K562 (cell line): ENCODE measurements around the gene ANKRD23. TPM values are rescaled to one million over a fixed set of nuclear protein-coding genes. Genes with fewer than 3 reads are reported as not detected.
A peak's percentile ranks its signal among the peaks of the same experiment; 100 is the strongest.

Experiments
- ATF1 ChIP-seq, 2 experiments: fragments of 450-650 bp in 1 of 2; IDR thresholded peaks; 2 replicates each; pipeline ENCODE4 v1.6.1; 2016; ENCODE audit warnings: missing compliant biosample characterization in 1 of 2, missing genetic modification characterization in 1 of 2
- ERF ChIP-seq: fragments of 450-650 bp; formaldehyde crosslinking; IDR thresholded peaks from 2 replicates; pipeline ENCODE4 v1.4.0; 2020; ENCODE audit warnings: mild to moderate bottlenecking, mixed read lengths
- GATAD2B ChIP-seq: fragments of 450-650 bp; IDR thresholded peaks from 2 replicates; pipeline ENCODE4 v1.6.1; 2017; ENCODE audit warnings: mild to moderate bottlenecking, borderline replicate concordance
- HDAC2 ChIP-seq: fragments of 450-650 bp; IDR thresholded peaks from 2 replicates; pipeline ENCODE4 v1.6.1; 2016; ENCODE audit warnings: mild to moderate bottlenecking
- KHSRP ChIP-seq: fragments of 450-650 bp; IDR thresholded peaks from 2 replicates; pipeline ENCODE4 v1.6.1; 2017
- MAZ ChIP-seq, 2 experiments: fragments of 450-650 bp in 1 of 2; sonication (generic) in 1 of 2; formaldehyde crosslinking; IDR thresholded peaks in 1 of 2; conservative IDR thresholded peaks in 1 of 2; 2 replicates each; pipeline versions ENCODE4 v1.4.0 to v1.5.0; 2020; ENCODE audit warnings: mild to moderate bottlenecking in 1 of 2, missing genetic modification reagents in 1 of 2
- POLR2G ChIP-seq: fragments of 200-400 bp; formaldehyde crosslinking; IDR thresholded peaks from 2 replicates; pipeline ENCODE4 v1.6.1; 2017; ENCODE audit warnings: low read depth, mild to moderate bottlenecking, antibody characterized with exemption, low read length, moderate library complexity
- RNF219 ChIP-seq: fragments of 250-450 bp; sonication (Bioruptor Pico); IDR thresholded peaks from 2 replicates; pipeline ENCODE4 v1.5.0; 2022; ENCODE audit warnings: mild to moderate bottlenecking
- TRIM25 ChIP-seq: fragments of 450-650 bp; IDR thresholded peaks from 2 replicates; pipeline ENCODE4 v1.7.0; 2016; ENCODE audit warnings: borderline replicate concordance
- ZNF589 ChIP-seq: fragments of 200-800 bp; sonication (Bioruptor generic); IDR thresholded peaks from 2 replicates; pipeline ENCODE4 v1.6.1; 2016; ENCODE audit warnings: low read depth, missing genetic modification characterization, missing compliant biosample characterization
- polyA plus RNA-seq, 8 experiments: library from polyadenylated mRNA; depleted of rRNA in 4 of 8; stranded (reverse) in 5 of 8; unstranded in 3 of 8; fragments of >200 nt; fragmentation: Nextera tagmentation in 2 of 8; fragmentation: Illumina TruSeq in 1 of 8; extraction: Ambion mirVana in 2 of 8; extraction: Trizol in 1 of 8; gene quantifications; 2 replicates each; pipeline versions ENCODE4 v1.2.1 to v1.2.3, GENCODE V29; 2011 to 2014; ENCODE audit warnings: inconsistent platforms in 1 of 8, missing spikeins in 1 of 8
- total RNA-seq, 7 experiments: library from RNA; depleted of rRNA in 6 of 7; stranded (reverse); fragments of >200 nt in 6 of 7; fragmentation: Illumina TruSeq in 2 of 7; extraction: Trizol in 2 of 7; gene quantifications; 2 replicates each; pipeline versions ENCODE4 v1.2.1 to v1.2.3, GENCODE V29; 2011 to 2021; ENCODE audit warnings: low replicate concordance in 1 of 7
- TF ChIP-seq, protein P1 (sequence below): sonication (generic); formaldehyde crosslinking; IDR thresholded peaks from 2 replicates; pipeline ENCODE4 v1.8.0; 2022; ENCODE audit warnings: mild to moderate bottlenecking, low read depth, missing genetic modification reagents
- TF ChIP-seq, protein P2 (sequence below): IDR thresholded peaks from 3 replicates; pipeline ENCODE4 v1.6.1; 2011; ENCODE audit warnings: borderline replicate concordance, mild to moderate bottlenecking; ENCODE audit not compliant: insufficient read length, insufficient read depth
- TF ChIP-seq, protein P3 (sequence below): fragments of 250-450 bp; sonication (Bioruptor Pico); IDR thresholded peaks from 2 replicates; pipeline ENCODE4 v1.9.0; 2021; ENCODE audit warnings: mild to moderate bottlenecking, inconsistent platforms

Gene ANKRD23
- total and polyA plus RNA-seq, 9 of the 15 experiments (the other 6 are each of a cell fraction or from before 2014, with no cell fraction given) = 0.32 to 4.8 (median 2.8) TPM

DNA sequence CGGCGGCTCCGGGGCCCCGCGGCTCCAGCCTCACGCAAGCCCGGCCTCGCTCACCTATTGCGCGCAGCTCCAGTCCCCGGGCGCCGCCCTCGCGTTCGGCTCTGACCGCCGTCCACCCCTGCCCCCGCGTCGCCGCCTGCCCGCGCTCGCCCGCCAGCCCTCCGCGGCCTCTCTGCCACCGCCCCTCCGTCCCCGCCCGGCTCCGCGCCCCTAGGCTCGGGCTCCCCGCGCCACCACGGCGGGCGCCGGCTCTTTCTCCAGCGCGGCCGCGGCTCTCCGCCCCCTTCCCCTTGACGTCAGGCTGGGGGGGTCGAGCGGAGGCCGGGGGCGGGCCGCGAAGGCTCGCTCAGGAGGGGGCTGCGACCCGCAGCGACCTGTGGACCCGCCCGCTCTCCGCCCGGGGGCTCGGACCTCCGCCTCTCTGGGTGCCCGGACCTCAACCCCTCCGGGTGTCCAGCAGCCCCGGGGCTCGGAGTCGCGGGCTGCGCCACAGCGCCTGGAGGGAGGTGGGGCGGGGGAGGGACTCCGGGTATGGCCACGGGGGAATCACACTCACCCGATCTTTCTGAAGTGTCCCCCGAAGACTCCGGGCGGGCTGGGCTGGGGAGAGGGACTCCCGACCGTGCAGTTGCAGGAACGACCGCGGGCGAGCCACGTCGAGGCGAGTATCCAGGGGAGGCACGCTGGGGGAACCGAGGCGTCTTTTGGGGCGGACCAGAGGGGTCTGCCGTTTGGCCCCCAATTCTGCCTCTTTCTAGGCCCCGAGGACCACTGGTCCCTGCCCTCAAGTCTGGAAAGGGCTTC is 26.2 kb upstream of the ANKRD23 start, which contains the start of gene SEMA4C (continued):
- TF ChIP-seq, protein P1, sequence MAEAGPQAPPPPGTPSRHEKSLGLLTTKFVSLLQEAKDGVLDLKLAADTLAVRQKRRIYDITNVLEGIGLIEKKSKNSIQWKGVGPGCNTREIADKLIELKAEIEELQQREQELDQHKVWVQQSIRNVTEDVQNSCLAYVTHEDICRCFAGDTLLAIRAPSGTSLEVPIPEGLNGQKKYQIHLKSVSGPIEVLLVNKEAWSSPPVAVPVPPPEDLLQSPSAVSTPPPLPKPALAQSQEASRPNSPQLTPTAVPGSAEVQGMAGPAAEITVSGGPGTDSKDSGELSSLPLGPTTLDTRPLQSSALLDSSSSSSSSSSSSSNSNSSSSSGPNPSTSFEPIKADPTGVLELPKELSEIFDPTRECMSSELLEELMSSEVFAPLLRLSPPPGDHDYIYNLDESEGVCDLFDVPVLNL = no peak
- no peak for TF ChIP-seq RNF219 (CRISPR knock-in tag)
- TF ChIP-seq HDAC2 = no peak
- TF ChIP-seq, protein P2, sequence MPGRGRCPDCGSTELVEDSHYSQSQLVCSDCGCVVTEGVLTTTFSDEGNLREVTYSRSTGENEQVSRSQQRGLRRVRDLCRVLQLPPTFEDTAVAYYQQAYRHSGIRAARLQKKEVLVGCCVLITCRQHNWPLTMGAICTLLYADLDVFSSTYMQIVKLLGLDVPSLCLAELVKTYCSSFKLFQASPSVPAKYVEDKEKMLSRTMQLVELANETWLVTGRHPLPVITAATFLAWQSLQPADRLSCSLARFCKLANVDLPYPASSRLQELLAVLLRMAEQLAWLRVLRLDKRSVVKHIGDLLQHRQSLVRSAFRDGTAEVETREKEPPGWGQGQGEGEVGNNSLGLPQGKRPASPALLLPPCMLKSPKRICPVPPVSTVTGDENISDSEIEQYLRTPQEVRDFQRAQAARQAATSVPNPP = no peak
- TF ChIP-seq ZNF589 (CRISPR knock-in tag) = no peak
- TF ChIP-seq TRIM25 = no peak
- 0 out of 2 replicates have a peak, but pooled peaks have one; percentile 68 for TF ChIP-seq GATAD2B
- peak; percentile 70 to 95 for TF ChIP-seq MAZ (CRISPR knock-in tag; conservative IDR thresholded peaks at IDR 0.05 in 1 of 2, IDR thresholded peaks at IDR 0.05 in 1 of 2)
- no peak for TF ChIP-seq ATF1 (CRISPR knock-in tag; IDR thresholded peaks at IDR 0.05)
- TF ChIP-seq ATF1 (tag; IDR thresholded peaks at IDR 0.05) = peak; percentile 82
- TF ChIP-seq KHSRP = no peak
- TF ChIP-seq ERF (CRISPR knock-in tag) = no peak
- TF ChIP-seq POLR2G = peak; percentile 75
- TF ChIP-seq, protein P3, sequence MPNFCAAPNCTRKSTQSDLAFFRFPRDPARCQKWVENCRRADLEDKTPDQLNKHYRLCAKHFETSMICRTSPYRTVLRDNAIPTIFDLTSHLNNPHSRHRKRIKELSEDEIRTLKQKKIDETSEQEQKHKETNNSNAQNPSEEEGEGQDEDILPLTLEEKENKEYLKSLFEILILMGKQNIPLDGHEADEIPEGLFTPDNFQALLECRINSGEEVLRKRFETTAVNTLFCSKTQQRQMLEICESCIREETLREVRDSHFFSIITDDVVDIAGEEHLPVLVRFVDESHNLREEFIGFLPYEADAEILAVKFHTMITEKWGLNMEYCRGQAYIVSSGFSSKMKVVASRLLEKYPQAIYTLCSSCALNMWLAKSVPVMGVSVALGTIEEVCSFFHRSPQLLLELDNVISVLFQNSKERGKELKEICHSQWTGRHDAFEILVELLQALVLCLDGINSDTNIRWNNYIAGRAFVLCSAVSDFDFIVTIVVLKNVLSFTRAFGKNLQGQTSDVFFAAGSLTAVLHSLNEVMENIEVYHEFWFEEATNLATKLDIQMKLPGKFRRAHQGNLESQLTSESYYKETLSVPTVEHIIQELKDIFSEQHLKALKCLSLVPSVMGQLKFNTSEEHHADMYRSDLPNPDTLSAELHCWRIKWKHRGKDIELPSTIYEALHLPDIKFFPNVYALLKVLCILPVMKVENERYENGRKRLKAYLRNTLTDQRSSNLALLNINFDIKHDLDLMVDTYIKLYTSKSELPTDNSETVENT (CRISPR knock-in tag) = peak; percentile 41; the same call in 1 of the 2 replicates
